Dendritic cell treated with granulocyte-macrophage colony-stimulating factor and Interleukin-4, amounts not matched to agents 40 ng/mL and 50 ng/mL, for 4 days (primary cell): ENCODE measurements around the gene KRTAP9-1.
"Not testable (repeated sequence)": the region's sequence is repeated elsewhere in the genome, so short reads cannot be mapped to it uniquely, and the experiment has no call there.

Experiments
- H3K27ac Mint-ChIP-seq: one replicate; pipeline ENCODE4 v1.8.0; 2022; ENCODE audit warnings: mild to moderate bottlenecking, mixed read lengths
- H3K27me3 Mint-ChIP-seq: one replicate; pipeline ENCODE4 v1.8.0; 2022; ENCODE audit warnings: mild to moderate bottlenecking, mixed read lengths
- H3K36me3 Mint-ChIP-seq: one replicate; pipeline ENCODE4 v1.8.0; 2022; ENCODE audit warnings: low read depth, mixed read lengths
- H3K4me1 Mint-ChIP-seq: one replicate; pipeline ENCODE4 v1.8.0; 2022; ENCODE audit warnings: low read depth, mixed read lengths
- H3K4me3 Mint-ChIP-seq: one replicate; pipeline ENCODE4 v1.8.0; 2022; ENCODE audit warnings: mild to moderate bottlenecking, moderate library complexity, mixed read lengths
- H3K9me3 Mint-ChIP-seq: one replicate; pipeline ENCODE4 v1.8.0; 2022; ENCODE audit warnings: mixed read lengths
- intact Hi-C: fragments of 100-400 bp; cut with micrococcal nuclease; formaldehyde crosslinking; loops from one replicate; pipeline ENCODE4 v1.15.0; 2022

The KRTAP9-1 gene

GRCh38 chr17:41189837-41190318 lies at the start of gene KRTAP9-1:
KRTAP9-1 (plus strand) TSS chr17:41189887; CDS start chr17:41189887, 0 bp downstream.
- H3K27ac Mint-ChIP-seq, H3K4me1 Mint-ChIP-seq, H3K9me3 Mint-ChIP-seq, H3K4me3 Mint-ChIP-seq, H3K36me3 Mint-ChIP-seq: not testable (repeated sequence)
- peaks cover 29% of the 10 kb centered on the region for H3K27me3 Mint-ChIP-seq
- intact Hi-C loops, result loop anchor here (10.0 kb wide), 1 partner anchor 275 kb away; no protein-coding TSS in a partner anchor

GRCh38 chr17:41140360-41141131 lies 49.1 kb upstream of the KRTAP9-1 start, which contains the start of gene KRTAP4-6:
KRTAP4-6 (minus strand) TSS chr17:41140544; CDS start chr17:41140487, 57 bp downstream.
- H3K27me3 Mint-ChIP-seq, result peaks cover 3% of the 10 kb centered on the region
- H3K4me1 Mint-ChIP-seq, result peaks cover 5% of the 10 kb centered on the region
- H3K36me3 Mint-ChIP-seq, result no peaks in the 10 kb centered on the region
- H3K4me3 Mint-ChIP-seq, result no peak within 1 kb of the TSS
- H3K9me3 Mint-ChIP-seq, result peaks cover 55% of the 10 kb centered on the region
- intact Hi-C loops, result no loop called here
- H3K27ac Mint-ChIP-seq, result no peak within 1 kb of the TSS

- Mint-ChIP-seq H3K9me3 (peaks cover 55% of the 10 kb centered on the region), H3K4me1 (peaks cover 5% of the 10 kb centered on the region), H3K27me3 (peaks cover 3% of the 10 kb centered on the region), H3K27ac (no peak overlapping the region), H3K36me3 (no peaks in the 10 kb centered on the region), H3K4me3 (no peak overlapping the region)
- intact Hi-C loops, result no loop called here
These were observed 48.3 kb upstream of the KRTAP9-1 start for GRCh38 chr17:41141361-41141760.

GRCh38 chr17:41144846-41145245 lies 44.8 kb upstream of the KRTAP9-1 start:
- Mint-ChIP-seq H3K4me3 (no peak overlapping the region), H3K9me3 (peaks cover 37% of the 10 kb centered on the region), H3K4me1 (peaks cover 5% of the 10 kb centered on the region), H3K27me3 (peaks cover 7% of the 10 kb centered on the region), H3K36me3 (no peaks in the 10 kb centered on the region), H3K27ac (no peak overlapping the region)
- intact Hi-C loops, result no loop called here

GRCh38 chr17:41145261-41145660 lies 44.4 kb upstream of the KRTAP9-1 start:
- intact Hi-C loops, result no loop called here
- no peak overlapping the region for H3K27ac Mint-ChIP-seq
- peaks cover 7% of the 10 kb centered on the region for H3K27me3 Mint-ChIP-seq
- no peak overlapping the region for H3K4me3 Mint-ChIP-seq
- H3K9me3 Mint-ChIP-seq, result peaks cover 33% of the 10 kb centered on the region
- H3K36me3 Mint-ChIP-seq, result no peaks in the 10 kb centered on the region
- peaks cover 5% of the 10 kb centered on the region for H3K4me1 Mint-ChIP-seq

GRCh38 chr17:41147531-41148204 lies 42.0 kb upstream of the KRTAP9-1 start:
- no peak overlapping the region for H3K27ac Mint-ChIP-seq
- no peaks in the 10 kb centered on the region for H3K36me3 Mint-ChIP-seq
- H3K27me3 Mint-ChIP-seq, result peaks cover 7% of the 10 kb centered on the region
- H3K9me3 Mint-ChIP-seq, result peaks cover 17% of the 10 kb centered on the region
- no peaks in the 10 kb centered on the region for H3K4me1 Mint-ChIP-seq
- no peak overlapping the region for H3K4me3 Mint-ChIP-seq
- intact Hi-C loops, result no loop called here

GRCh38 chr17:41148971-41149651 lies 40.6 kb upstream of the KRTAP9-1 start:
- H3K36me3 Mint-ChIP-seq, H3K4me3 Mint-ChIP-seq, intact Hi-C loops, H3K4me1 Mint-ChIP-seq, H3K9me3 Mint-ChIP-seq, H3K27me3 Mint-ChIP-seq, H3K27ac Mint-ChIP-seq: not testable (repeated sequence)

GRCh38 chr17:41149652-41149985 lies 40.1 kb upstream of the KRTAP9-1 start, which contains the start of gene KRTAP4-5:
KRTAP4-5 (minus strand) TSS chr17:41149825; CDS start chr17:41149767, 58 bp downstream.
- no peak within 1 kb of the TSS for H3K27ac Mint-ChIP-seq

GRCh38 chr17:41150026-41150425 lies 39.7 kb upstream of the KRTAP9-1 start:
- Mint-ChIP-seq H3K4me3 (no peak overlapping the region), H3K27me3 (peaks cover 7% of the 10 kb centered on the region), H3K9me3 (no peaks in the 10 kb centered on the region), H3K36me3 (no peaks in the 10 kb centered on the region), H3K4me1 (peaks cover 12% of the 10 kb centered on the region), H3K27ac (no peak overlapping the region)
- intact Hi-C loops, result no loop called here

More at GRCh38 chr17:41149652-41149985, 40.1 kb upstream of the KRTAP9-1 start, which contains the start of gene KRTAP4-5:
- Mint-ChIP-seq H3K9me3 (no peaks in the 10 kb centered on the region), H3K36me3 (no peaks in the 10 kb centered on the region), H3K4me1 (peaks cover 12% of the 10 kb centered on the region), H3K4me3 (no peak within 1 kb of the TSS), H3K27me3 (peaks cover 7% of the 10 kb centered on the region)
- intact Hi-C loops, result no loop called here

- intact Hi-C loops, result no loop called here
- Mint-ChIP-seq H3K4me3 (no peak overlapping the region), H3K27ac (no peak overlapping the region), H3K9me3 (no peaks in the 10 kb centered on the region), H3K36me3 (no peaks in the 10 kb centered on the region), H3K4me1 (peaks cover 12% of the 10 kb centered on the region), H3K27me3 (peaks cover 7% of the 10 kb centered on the region)
These were observed 38.2 kb upstream of the KRTAP9-1 start for GRCh38 chr17:41151525-41151924.

- H3K4me3 Mint-ChIP-seq, result no peak overlapping the region
- no peak overlapping the region for H3K27ac Mint-ChIP-seq
- peaks cover 18% of the 10 kb centered on the region for H3K4me1 Mint-ChIP-seq
- intact Hi-C loops, result no loop called here
- H3K27me3 Mint-ChIP-seq, result peaks cover 7% of the 10 kb centered on the region
- H3K36me3 Mint-ChIP-seq, result no peaks in the 10 kb centered on the region
- no peaks in the 10 kb centered on the region for H3K9me3 Mint-ChIP-seq
These were observed 35.8 kb upstream of the KRTAP9-1 start for GRCh38 chr17:41153856-41154255.

GRCh38 chr17:41160190-41160589 lies 29.5 kb upstream of the KRTAP9-1 start:
- H3K4me1 Mint-ChIP-seq, H3K9me3 Mint-ChIP-seq, H3K27ac Mint-ChIP-seq, H3K36me3 Mint-ChIP-seq, H3K27me3 Mint-ChIP-seq, H3K4me3 Mint-ChIP-seq, intact Hi-C loops: not testable (repeated sequence)

GRCh38 chr17:41160648-41161047 lies 29.0 kb upstream of the KRTAP9-1 start, which contains the start of gene KRTAP4-4:
KRTAP4-4 (minus strand) TSS chr17:41160748; CDS start chr17:41160691, 57 bp downstream.
- Mint-ChIP-seq H3K4me3 (no peak within 1 kb of the TSS), H3K27me3 (peaks cover 6% of the 10 kb centered on the region), H3K4me1 (peaks cover 6% of the 10 kb centered on the region), H3K9me3 (no peaks in the 10 kb centered on the region), H3K36me3 (no peaks in the 10 kb centered on the region), H3K27ac (no peak within 1 kb of the TSS)
- intact Hi-C loops, result no loop called here

GRCh38 chr17:41163828-41164227 lies 25.9 kb upstream of the KRTAP9-1 start:
- H3K4me3 Mint-ChIP-seq, result no peak overlapping the region
- H3K36me3 Mint-ChIP-seq, result no peaks in the 10 kb centered on the region
- intact Hi-C loops, result no loop called here
- H3K4me1 Mint-ChIP-seq, result no peaks in the 10 kb centered on the region
- no peaks in the 10 kb centered on the region for H3K9me3 Mint-ChIP-seq
- H3K27ac Mint-ChIP-seq, result no peak overlapping the region
- peaks cover 7% of the 10 kb centered on the region for H3K27me3 Mint-ChIP-seq
